Measurements from ENCODE around the gene ULBP1. TPM values are rescaled to one million over a fixed set of nuclear protein-coding genes. Genes with fewer than 3 reads are reported as not detected.

Gene ULBP1
- polyA plus RNA-seq, 3 donors = 0.06 to 0.79 (median 0.09) TPM

DNA sequence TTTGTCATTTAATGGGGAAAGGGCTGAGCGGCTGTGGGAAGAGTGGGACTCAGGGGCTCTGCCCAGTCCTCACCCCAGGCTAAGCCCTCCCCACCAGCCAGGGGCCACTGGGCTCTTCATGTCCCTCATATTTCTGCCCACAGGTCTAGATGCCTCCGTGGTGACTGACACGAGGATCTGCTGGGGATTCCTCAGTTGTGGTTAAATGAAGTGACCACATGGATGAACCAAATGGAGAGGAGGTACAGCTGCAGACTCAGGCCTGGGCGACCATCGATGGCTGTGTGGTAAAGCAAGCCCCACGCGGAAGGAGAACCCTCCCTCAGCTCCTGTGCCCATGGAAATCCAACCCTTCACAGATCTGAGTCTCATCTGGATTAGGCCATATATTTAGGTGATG lies 32.2 kb downstream of the ULBP1 start:
- WGBS (ENCODE audit: insufficient coverage) = 68% methylated on average over 2 of the region's 7 CpGs
- no peak overlapping the region for H3K4me3 ChIP-seq (replicated peaks in 1 of 3; ENCODE audit: low read depth in 2 of 3, low read length in 3 of 3)
- no peaks in the 10 kb centered on the region for H3K79me2 ChIP-seq (ENCODE audit: insufficient read depth, low read length)
- H3K27me3 ChIP-seq (ENCODE audit: control insufficient read depth in 2 of 2, insufficient read depth in 2 of 2, low read length in 2 of 2) = peaks cover 40 to 74% of the 10 kb centered on the region in 2 donors
- Mint-ChIP-seq H3K27ac (no peak overlapping the region), H3K27me3 (ENCODE audit: low read depth in 3 of 3) (peaks cover 53 to 64% (median 56%) of the 10 kb centered on the region in 3 donors), H3K9me3 (peaks cover 0 to 8% (median 2%) of the 10 kb centered on the region in 7 donors), H3K36me3 (no peaks in the 10 kb centered on the region), H3K4me1 (peaks cover 4% of the 10 kb centered on the region), H3K4me3 (no peak overlapping the region)
- no peaks in the 10 kb centered on the region for H3K36me3 ChIP-seq (replicated peaks in 1 of 2; ENCODE audit: control insufficient read depth in 1 of 2, insufficient read depth in 2 of 2, low read length in 2 of 2)
- H4K20me1 ChIP-seq (ENCODE audit: insufficient read depth, low read length) = no peaks in the 10 kb centered on the region
- DNase-seq = no peak
- peaks cover 2 to 3% of the 10 kb centered on the region in 2 donors for H3K4me1 ChIP-seq (ENCODE audit: control insufficient read depth in 1 of 2, insufficient read depth in 2 of 2, low read length in 2 of 2)
- H3K27ac ChIP-seq (ENCODE audit: low read depth in 1 of 2, low read length in 2 of 2) = no peak overlapping the region
- no peak overlapping the region for H3K9ac ChIP-seq (ENCODE audit: insufficient read depth, low read length, poor library complexity, severe bottlenecking)
- no peak overlapping the region for H3K4me2 ChIP-seq (replicated peaks; ENCODE audit: extremely low read depth, low read length, poor library complexity, severe bottlenecking)
- H3K9me3 ChIP-seq (replicated peaks in 1 of 2; ENCODE audit: control insufficient read depth in 1 of 2, insufficient read depth in 1 of 2, low read length in 2 of 2) = peaks cover 0 to 10% of the 10 kb centered on the region in 2 donors
- H2AFZ ChIP-seq (ENCODE audit: insufficient read depth, low read depth, low read length, poor library complexity, severe bottlenecking) = no peak overlapping the region
- intact Hi-C loops (cut with micrococcal nuclease) = no loop called here
- no peak for TF ChIP-seq CTCF (IDR thresholded peaks at IDR 0.05)

- H3K79me2 ChIP-seq (ENCODE audit: insufficient read depth, low read length) = no peaks in the 10 kb centered on the region
- no peak overlapping the region for H3K4me3 Mint-ChIP-seq
- H3K9ac ChIP-seq (ENCODE audit: insufficient read depth, low read length, poor library complexity, severe bottlenecking) = no peak overlapping the region
- 88% methylated on average over 2 of the region's 2 CpGs for whole genome bisulfite sequencing (ENCODE audit: insufficient coverage)
- H4K20me1 ChIP-seq (ENCODE audit: insufficient read depth, low read length) = no peaks in the 10 kb centered on the region
- DNase-seq = no peak
- peaks cover 37 to 51% (median 40%) of the 10 kb centered on the region in 3 donors for H3K27me3 Mint-ChIP-seq (ENCODE audit: low read depth in 3 of 3)
- H3K27me3 ChIP-seq (ENCODE audit: control insufficient read depth in 2 of 2, insufficient read depth in 2 of 2, low read length in 2 of 2) = peaks cover 10 to 52% of the 10 kb centered on the region in 2 donors
- H3K27ac Mint-ChIP-seq = no peak overlapping the region
- peaks cover 4 to 5% of the 10 kb centered on the region in 2 donors for H3K4me1 ChIP-seq (ENCODE audit: control insufficient read depth in 1 of 2, insufficient read depth in 2 of 2, low read length in 2 of 2)
- no peak overlapping the region for H2AFZ ChIP-seq (ENCODE audit: insufficient read depth, low read depth, low read length, poor library complexity, severe bottlenecking)
- no peak overlapping the region for H3K4me2 ChIP-seq (replicated peaks; ENCODE audit: extremely low read depth, low read length, poor library complexity, severe bottlenecking)
- no peak overlapping the region for H3K27ac ChIP-seq (ENCODE audit: low read depth in 1 of 2, low read length in 2 of 2)
- no peak for TF ChIP-seq CTCF (IDR thresholded peaks at IDR 0.05)
- no peaks in the 10 kb centered on the region for H3K36me3 Mint-ChIP-seq
- H3K9me3 Mint-ChIP-seq = peaks cover 0 to 4% (median 0%) of the 10 kb centered on the region in 7 donors
- no peak overlapping the region for H3K4me3 ChIP-seq (replicated peaks in 1 of 3; ENCODE audit: low read depth in 2 of 3, low read length in 3 of 3)
- intact Hi-C loops (cut with micrococcal nuclease) = no loop called here
- H3K9me3 ChIP-seq (replicated peaks in 1 of 2; ENCODE audit: control insufficient read depth in 1 of 2, insufficient read depth in 1 of 2, low read length in 2 of 2) = no peaks in the 10 kb centered on the region
- H3K4me1 Mint-ChIP-seq = peaks cover 7% of the 10 kb centered on the region
- H3K36me3 ChIP-seq (replicated peaks in 1 of 2; ENCODE audit: control insufficient read depth in 1 of 2, insufficient read depth in 2 of 2, low read length in 2 of 2) = no peaks in the 10 kb centered on the region
Observed at GRCh38 chr6:149999636-150000035, 35.9 kb downstream of the ULBP1 start.
